ENCODE data around the gene TRAF3IP1. TPM values are rescaled to one million over a fixed set of nuclear protein-coding genes. Genes with fewer than 3 reads are reported as not detected.
A peak's percentile ranks its signal among the peaks of the same experiment; 100 is the strongest.

Gene TRAF3IP1
- total and polyA plus RNA-seq, 2 of the 13 experiments (the other 11 are each of a cell fraction or from before 2014, with no cell fraction given), result 4.1 to 12.9 TPM

DNA sequence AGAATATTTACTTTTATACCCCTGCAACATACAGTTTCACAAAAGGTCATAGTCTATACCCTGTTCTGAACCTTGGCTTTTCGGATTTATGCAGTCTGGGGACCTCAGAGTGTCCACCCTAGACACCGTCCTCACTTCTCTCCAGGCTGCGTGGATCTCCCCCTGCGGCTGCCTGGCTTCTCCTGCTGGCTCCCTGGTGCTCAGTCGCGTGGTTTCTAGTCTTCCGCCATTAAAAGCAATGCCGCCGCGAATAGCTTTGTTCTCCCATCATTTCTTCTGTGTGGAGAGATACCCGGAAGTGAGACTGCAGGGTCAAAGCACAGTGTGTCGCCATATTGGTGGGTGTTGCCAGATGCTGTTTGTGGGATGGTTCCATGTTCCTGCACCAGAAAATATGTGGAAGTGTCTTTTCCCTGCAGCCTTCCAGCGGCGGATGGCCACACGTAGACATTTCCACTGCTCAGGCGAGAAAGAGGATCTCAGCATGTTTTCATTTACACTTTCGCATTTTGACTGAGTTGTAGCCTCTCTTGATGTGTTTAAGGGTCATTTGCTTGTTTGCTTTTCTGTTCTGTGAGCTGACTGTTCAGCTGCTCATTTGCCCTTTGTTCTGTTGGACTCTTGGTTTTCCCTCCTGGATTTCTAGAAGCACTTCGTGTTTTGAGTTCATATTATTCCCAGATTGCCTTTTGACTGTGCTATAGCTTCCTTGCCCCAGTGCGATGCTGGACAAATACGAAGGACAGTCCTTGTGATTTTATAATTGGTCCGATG, 83.5 kb downstream of the TRAF3IP1 start (continued):
- TF ChIP-seq, protein P1, sequence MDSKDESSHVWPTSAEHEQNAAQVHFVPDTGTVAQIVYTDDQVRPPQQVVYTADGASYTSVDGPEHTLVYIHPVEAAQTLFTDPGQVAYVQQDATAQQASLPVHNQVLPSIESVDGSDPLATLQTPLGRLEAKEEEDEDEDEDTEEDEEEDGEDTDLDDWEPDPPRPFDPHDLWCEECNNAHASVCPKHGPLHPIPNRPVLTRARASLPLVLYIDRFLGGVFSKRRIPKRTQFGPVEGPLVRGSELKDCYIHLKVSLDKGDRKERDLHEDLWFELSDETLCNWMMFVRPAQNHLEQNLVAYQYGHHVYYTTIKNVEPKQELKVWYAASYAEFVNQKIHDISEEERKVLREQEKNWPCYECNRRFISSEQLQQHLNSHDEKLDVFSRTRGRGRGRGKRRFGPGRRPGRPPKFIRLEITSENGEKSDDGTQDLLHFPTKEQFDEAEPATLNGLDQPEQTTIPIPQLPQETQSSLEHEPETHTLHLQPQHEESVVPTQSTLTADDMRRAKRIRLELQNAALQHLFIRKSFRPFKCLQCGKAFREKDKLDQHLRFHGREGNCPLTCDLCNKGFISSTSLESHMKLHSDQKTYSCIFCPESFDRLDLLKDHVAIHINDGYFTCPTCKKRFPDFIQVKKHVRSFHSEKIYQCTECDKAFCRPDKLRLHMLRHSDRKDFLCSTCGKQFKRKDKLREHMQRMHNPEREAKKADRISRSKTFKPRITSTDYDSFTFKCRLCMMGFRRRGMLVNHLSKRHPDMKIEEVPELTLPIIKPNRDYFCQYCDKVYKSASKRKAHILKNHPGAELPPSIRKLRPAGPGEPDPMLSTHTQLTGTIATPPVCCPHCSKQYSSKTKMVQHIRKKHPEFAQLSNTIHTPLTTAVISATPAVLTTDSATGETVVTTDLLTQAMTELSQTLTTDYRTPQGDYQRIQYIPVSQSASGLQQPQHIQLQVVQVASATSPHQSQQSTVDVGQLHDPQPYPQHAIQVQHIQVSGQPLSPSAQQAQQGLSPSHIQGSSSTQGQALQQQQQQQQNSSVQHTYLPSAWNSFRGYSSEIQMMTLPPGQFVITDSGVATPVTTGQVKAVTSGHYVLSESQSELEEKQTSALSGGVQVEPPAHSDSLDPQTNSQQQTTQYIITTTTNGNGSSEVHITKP (CRISPR knock-in tag; IDR thresholded peaks at IDR 0.05; ENCODE audit: low read depth), result peak; percentile 39; the same call in 1 of the 2 replicates
- 0 out of 2 replicates have a peak, but pooled peaks have one; percentile 11 for TF ChIP-seq GPN1 (CRISPR knock-in tag; IDR thresholded peaks at IDR 0.05; ENCODE audit: borderline replicate concordance)
- TF ChIP-seq FOXJ3 (CRISPR knock-in tag; IDR thresholded peaks at IDR 0.05; ENCODE audit: borderline replicate concordance), result peak; percentile 72
- TF ChIP-seq, protein P2, sequence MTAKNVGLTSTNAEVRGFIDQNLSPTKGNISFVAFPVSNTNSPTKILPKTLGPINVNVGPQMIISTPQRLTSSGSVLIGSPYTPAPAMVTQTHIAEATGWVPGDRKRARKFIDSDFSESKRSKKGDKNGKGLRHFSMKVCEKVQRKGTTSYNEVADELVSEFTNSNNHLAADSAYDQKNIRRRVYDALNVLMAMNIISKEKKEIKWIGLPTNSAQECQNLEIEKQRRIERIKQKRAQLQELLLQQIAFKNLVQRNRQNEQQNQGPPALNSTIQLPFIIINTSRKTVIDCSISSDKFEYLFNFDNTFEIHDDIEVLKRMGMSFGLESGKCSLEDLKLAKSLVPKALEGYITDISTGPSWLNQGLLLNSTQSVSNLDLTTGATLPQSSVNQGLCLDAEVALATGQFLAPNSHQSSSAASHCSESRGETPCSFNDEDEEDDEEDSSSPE (CRISPR knock-in tag; IDR thresholded peaks at IDR 0.05), result peak; percentile 47; the same call in 1 of the 2 replicates
- peak; percentile 9; the same call in 1 of the 2 replicates for TF ChIP-seq ZNF629 (CRISPR knock-in tag; conservative IDR thresholded peaks at IDR 0.05)
- no peak for TF ChIP-seq ZKSCAN1 (IDR thresholded peaks at IDR 0.05; ENCODE audit: low read length)
- TF ChIP-seq ZSCAN25 (CRISPR knock-in tag; IDR thresholded peaks at IDR 0.05), result no peak
- peak in 1 of 2 experiments; percentile 72; a peak in 1 of 4 replicates for TF ChIP-seq EP300 (IDR thresholded peaks at IDR 0.05; ENCODE audit: low read depth in 2 of 2, low read length in 2 of 2)
- no peak for TF ChIP-seq EP300 (CRISPR knock-in tag; IDR thresholded peaks at IDR 0.05; ENCODE audit: borderline replicate concordance)
- TF ChIP-seq, protein P3, sequence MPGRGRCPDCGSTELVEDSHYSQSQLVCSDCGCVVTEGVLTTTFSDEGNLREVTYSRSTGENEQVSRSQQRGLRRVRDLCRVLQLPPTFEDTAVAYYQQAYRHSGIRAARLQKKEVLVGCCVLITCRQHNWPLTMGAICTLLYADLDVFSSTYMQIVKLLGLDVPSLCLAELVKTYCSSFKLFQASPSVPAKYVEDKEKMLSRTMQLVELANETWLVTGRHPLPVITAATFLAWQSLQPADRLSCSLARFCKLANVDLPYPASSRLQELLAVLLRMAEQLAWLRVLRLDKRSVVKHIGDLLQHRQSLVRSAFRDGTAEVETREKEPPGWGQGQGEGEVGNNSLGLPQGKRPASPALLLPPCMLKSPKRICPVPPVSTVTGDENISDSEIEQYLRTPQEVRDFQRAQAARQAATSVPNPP (CRISPR knock-in tag; IDR thresholded peaks at IDR 0.05), result no peak
- no peak for TF ChIP-seq CBFB (CRISPR knock-in tag; IDR thresholded peaks at IDR 0.05)
- TF ChIP-seq, protein P4, sequence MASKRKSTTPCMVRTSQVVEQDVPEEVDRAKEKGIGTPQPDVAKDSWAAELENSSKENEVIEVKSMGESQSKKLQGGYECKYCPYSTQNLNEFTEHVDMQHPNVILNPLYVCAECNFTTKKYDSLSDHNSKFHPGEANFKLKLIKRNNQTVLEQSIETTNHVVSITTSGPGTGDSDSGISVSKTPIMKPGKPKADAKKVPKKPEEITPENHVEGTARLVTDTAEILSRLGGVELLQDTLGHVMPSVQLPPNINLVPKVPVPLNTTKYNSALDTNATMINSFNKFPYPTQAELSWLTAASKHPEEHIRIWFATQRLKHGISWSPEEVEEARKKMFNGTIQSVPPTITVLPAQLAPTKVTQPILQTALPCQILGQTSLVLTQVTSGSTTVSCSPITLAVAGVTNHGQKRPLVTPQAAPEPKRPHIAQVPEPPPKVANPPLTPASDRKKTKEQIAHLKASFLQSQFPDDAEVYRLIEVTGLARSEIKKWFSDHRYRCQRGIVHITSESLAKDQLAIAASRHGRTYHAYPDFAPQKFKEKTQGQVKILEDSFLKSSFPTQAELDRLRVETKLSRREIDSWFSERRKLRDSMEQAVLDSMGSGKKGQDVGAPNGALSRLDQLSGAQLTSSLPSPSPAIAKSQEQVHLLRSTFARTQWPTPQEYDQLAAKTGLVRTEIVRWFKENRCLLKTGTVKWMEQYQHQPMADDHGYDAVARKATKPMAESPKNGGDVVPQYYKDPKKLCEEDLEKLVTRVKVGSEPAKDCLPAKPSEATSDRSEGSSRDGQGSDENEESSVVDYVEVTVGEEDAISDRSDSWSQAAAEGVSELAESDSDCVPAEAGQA (IDR thresholded peaks at IDR 0.05; ENCODE audit: low read depth), result no peak; the same call in none of the 2 replicates
- TF ChIP-seq, protein P4 (CRISPR knock-in tag; IDR thresholded peaks at IDR 0.05; ENCODE audit: borderline replicate concordance), result no peak
- TF ChIP-seq NKX3-1 (CRISPR knock-in tag; IDR thresholded peaks at IDR 0.05), result no peak
- TF ChIP-seq REL (CRISPR knock-in tag; conservative IDR thresholded peaks at IDR 0.05), result no peak
- peak; percentile 51 for TF ChIP-seq TOE1 (CRISPR knock-in tag; IDR thresholded peaks at IDR 0.05)
- no peak for TF ChIP-seq HOXA9 (CRISPR knock-in tag; IDR thresholded peaks at IDR 0.05; ENCODE audit: borderline replicate concordance)
